Kidney (tissue), 14 donors: ENCODE data around the gene TMEM179B. TPM values are rescaled to one million over a fixed set of nuclear protein-coding genes. Genes with fewer than 3 reads are reported as not detected.

Experiments
- DNase-seq, 5 donors: peaks; one replicate each; pipeline ENCODE4 v3.0.0-alpha.2; 2013 to 2020
- FAIRE-seq: peaks from 2 replicates; lab custom pipeline; 2012; peaks lifted over from hg19 to GRCh38; lab: Jason Lieb, UNC
- H3K27ac ChIP-seq, 2 donors: one replicate each; pipeline ENCODE4 v1.7.0; 2013; ENCODE audit warnings: low read depth in 2 of 2, low read length in 2 of 2, inconsistent platforms in 1 of 2
- H3K27me3 ChIP-seq: one replicate; pipeline ENCODE4 v1.7.1; 2013; ENCODE audit warnings: low read length, inconsistent platforms; ENCODE audit not compliant: control insufficient read depth, insufficient read depth
- H3K36me3 ChIP-seq, 3 donors: one replicate each; pipeline versions ENCODE4 v1.7.0 to v1.7.1; 2013; ENCODE audit warnings: low read length in 3 of 3, control low read depth in 1 of 3, inconsistent platforms in 1 of 3; ENCODE audit not compliant: insufficient read depth in 3 of 3, control insufficient read depth in 2 of 3
- H3K4me1 ChIP-seq, 3 donors: one replicate each; pipeline versions ENCODE4 v1.7.0 to v1.7.1; 2013; ENCODE audit warnings: low read length in 3 of 3, inconsistent platforms in 1 of 3, low read depth in 1 of 3; ENCODE audit not compliant: control insufficient read depth in 2 of 3, insufficient read depth in 2 of 3
- H3K4me3 ChIP-seq, 3 donors: one replicate each; pipeline versions ENCODE4 v1.7.0 to v1.8.1; 2013; ENCODE audit warnings: low read length in 3 of 3, control low read depth in 1 of 3, inconsistent platforms in 1 of 3
- H3K9ac ChIP-seq, 3 donors: one replicate each; pipeline versions ENCODE4 v1.7.0 to v1.7.1; 2013; ENCODE audit warnings: low read length in 3 of 3, control low read depth in 1 of 3, inconsistent platforms in 1 of 3
- H3K9me3 ChIP-seq, 3 donors: one replicate each; pipeline versions ENCODE4 v1.7.0 to v1.7.1; 2013; ENCODE audit warnings: low read length in 3 of 3, control low read depth in 1 of 3, inconsistent platforms in 1 of 3; ENCODE audit not compliant: control insufficient read depth in 2 of 3, insufficient read depth in 1 of 3
- CTCF ChIP-seq: IDR thresholded peaks from 3 replicates; pipeline ENCODE4 v1.5.1; 2012; ENCODE audit warnings: mild to moderate bottlenecking, moderate library complexity, borderline replicate concordance; ENCODE audit not compliant: insufficient read depth; ENCODE audit errors: extremely low read depth
- intact Hi-C: fragments of 100-400 bp; cut with DNase I; formaldehyde crosslinking; loops from one replicate; pipeline ENCODE4 v1.11.1; 2022
- polyA plus RNA-seq: library from polyadenylated mRNA; stranded (reverse); fragments of 350-450 nt; fragmentation: Illumina TruSeq; extraction: RNeasy Lipid Tissue Mini Kit (QIAGEN cat#74804); gene quantifications from one replicate; pipeline ENCODE4 v1.2.3, GENCODE V29; 2014; ENCODE audit warnings: low read depth, low replicate concordance; ENCODE audit not compliant: insufficient read depth
- total RNA-seq: library from RNA; stranded (reverse); fragmentation: NEBNext Ultra II Directional; extraction: Animal tissue kit (Norgen Biotek cat#: 25700); gene quantifications from one replicate; pipeline ENCODE4 v1.2.1, GENCODE V29; 2021
- donor health status: control.
- donor health status: control.
- donor health status: control.
- donor health status: control.
- donor health status: control.
- donor health status: DM: yes; HTN: yes; CAD: no.
- donor health status: Normal renal cell carcinoma (clear cell type).

Gene TMEM179B
- total and polyA plus RNA-seq, 2 donors from 2014 or later: 57.1 to 105 TPM

GRCh38 chr11:62777389-62777788, 9.8 kb upstream of the TMEM179B start:
- DNase-seq (no peak), FAIRE-seq (no peak)
- TF ChIP-seq CTCF: no peak
- H3K4me1 ChIP-seq: no peaks in the 10 kb centered on the region
- no peaks in the 10 kb centered on the region for H3K27me3 ChIP-seq
- no peak overlapping the region for H3K9ac ChIP-seq
- H3K9me3 ChIP-seq: no peaks in the 10 kb centered on the region
- H3K36me3 ChIP-seq: peaks cover 0 to 25% (median 9%) of the 10 kb centered on the region in 3 donors
- no peak overlapping the region for H3K27ac ChIP-seq
- no peak overlapping the region for H3K4me3 ChIP-seq
- intact Hi-C loops: no loop called here

GRCh38 chr11:62778441-62778840, 8.8 kb upstream of the TMEM179B start:
- no peak overlapping the region for H3K4me3 ChIP-seq
- no peaks in the 10 kb centered on the region for H3K4me1 ChIP-seq
- no peak overlapping the region for H3K9ac ChIP-seq
- peaks cover 0 to 29% (median 9%) of the 10 kb centered on the region in 3 donors for H3K36me3 ChIP-seq
- TF ChIP-seq CTCF: no peak
- H3K27me3 ChIP-seq: no peaks in the 10 kb centered on the region
- peak in 1 of 5 donors; percentile 33 for DNase-seq
- intact Hi-C loops: no loop called here
- no peaks in the 10 kb centered on the region for H3K9me3 ChIP-seq
- no peak overlapping the region for H3K27ac ChIP-seq
- no peak for FAIRE-seq

DNA sequence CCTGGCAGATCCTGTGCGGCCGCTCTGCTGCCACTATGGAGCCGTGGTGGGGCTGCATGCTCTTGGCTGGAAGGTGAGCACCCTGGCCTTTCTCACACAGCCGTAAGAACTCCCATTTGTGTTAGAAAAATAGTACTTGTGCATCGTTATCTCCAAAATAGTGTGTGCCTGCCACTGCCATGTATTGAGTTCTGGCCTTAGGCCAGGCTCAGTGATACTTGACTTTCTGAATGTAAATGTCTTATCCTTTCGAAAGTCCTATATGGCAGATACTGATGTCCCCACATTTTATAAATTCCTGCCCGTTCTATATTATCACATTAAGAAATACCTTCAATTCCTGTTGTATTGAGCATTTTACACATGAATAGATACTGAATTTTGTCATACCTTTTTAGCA, 4.4 kb upstream of the TMEM179B start:
- H3K27ac ChIP-seq: no peak overlapping the region
- no peak for DNase-seq
- H3K4me1 ChIP-seq: peaks cover 4 to 11% (median 9%) of the 10 kb centered on the region in 3 donors
- no peaks in the 10 kb centered on the region for H3K9me3 ChIP-seq
- intact Hi-C loops: loop anchor here (10.0 kb wide), 1 partner anchor 82 kb away; no protein-coding TSS in a partner anchor
- H3K27me3 ChIP-seq: no peaks in the 10 kb centered on the region
- no peak for TF ChIP-seq CTCF
- H3K9ac ChIP-seq: no peak overlapping the region
- no peak overlapping the region for H3K4me3 ChIP-seq
- peaks cover 0 to 18% (median 0%) of the 10 kb centered on the region in 3 donors for H3K36me3 ChIP-seq
- FAIRE-seq: no peak
